DMS 273 (cell line): ENCODE measurements around the gene MSH6.

ENCODE experiments used
- DNase-seq: peaks from one replicate; lab custom pipeline; 2025; ENCODE audit not compliant: unreplicated experiment; lab: John Stamatoyannopoulos, UW

Gene MSH6, protein sequence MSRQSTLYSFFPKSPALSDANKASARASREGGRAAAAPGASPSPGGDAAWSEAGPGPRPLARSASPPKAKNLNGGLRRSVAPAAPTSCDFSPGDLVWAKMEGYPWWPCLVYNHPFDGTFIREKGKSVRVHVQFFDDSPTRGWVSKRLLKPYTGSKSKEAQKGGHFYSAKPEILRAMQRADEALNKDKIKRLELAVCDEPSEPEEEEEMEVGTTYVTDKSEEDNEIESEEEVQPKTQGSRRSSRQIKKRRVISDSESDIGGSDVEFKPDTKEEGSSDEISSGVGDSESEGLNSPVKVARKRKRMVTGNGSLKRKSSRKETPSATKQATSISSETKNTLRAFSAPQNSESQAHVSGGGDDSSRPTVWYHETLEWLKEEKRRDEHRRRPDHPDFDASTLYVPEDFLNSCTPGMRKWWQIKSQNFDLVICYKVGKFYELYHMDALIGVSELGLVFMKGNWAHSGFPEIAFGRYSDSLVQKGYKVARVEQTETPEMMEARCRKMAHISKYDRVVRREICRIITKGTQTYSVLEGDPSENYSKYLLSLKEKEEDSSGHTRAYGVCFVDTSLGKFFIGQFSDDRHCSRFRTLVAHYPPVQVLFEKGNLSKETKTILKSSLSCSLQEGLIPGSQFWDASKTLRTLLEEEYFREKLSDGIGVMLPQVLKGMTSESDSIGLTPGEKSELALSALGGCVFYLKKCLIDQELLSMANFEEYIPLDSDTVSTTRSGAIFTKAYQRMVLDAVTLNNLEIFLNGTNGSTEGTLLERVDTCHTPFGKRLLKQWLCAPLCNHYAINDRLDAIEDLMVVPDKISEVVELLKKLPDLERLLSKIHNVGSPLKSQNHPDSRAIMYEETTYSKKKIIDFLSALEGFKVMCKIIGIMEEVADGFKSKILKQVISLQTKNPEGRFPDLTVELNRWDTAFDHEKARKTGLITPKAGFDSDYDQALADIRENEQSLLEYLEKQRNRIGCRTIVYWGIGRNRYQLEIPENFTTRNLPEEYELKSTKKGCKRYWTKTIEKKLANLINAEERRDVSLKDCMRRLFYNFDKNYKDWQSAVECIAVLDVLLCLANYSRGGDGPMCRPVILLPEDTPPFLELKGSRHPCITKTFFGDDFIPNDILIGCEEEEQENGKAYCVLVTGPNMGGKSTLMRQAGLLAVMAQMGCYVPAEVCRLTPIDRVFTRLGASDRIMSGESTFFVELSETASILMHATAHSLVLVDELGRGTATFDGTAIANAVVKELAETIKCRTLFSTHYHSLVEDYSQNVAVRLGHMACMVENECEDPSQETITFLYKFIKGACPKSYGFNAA (N-terminal part only)

GRCh38 chr2:47782671-47783485 lies at the start of gene MSH6:
Gene MSH6 (plus strand): TSS chr2:47783145. CDS start chr2:47783234, 89 bp downstream.
- DNase-seq: peak; percentile 97

- no peak for DNase-seq
These were observed 47.6 kb upstream of the MSH6 start for GRCh38 chr2:47735136-47735869.

- no peak for DNase-seq
These were observed 47.0 kb upstream of the MSH6 start for GRCh38 chr2:47735912-47736311.

DNA sequence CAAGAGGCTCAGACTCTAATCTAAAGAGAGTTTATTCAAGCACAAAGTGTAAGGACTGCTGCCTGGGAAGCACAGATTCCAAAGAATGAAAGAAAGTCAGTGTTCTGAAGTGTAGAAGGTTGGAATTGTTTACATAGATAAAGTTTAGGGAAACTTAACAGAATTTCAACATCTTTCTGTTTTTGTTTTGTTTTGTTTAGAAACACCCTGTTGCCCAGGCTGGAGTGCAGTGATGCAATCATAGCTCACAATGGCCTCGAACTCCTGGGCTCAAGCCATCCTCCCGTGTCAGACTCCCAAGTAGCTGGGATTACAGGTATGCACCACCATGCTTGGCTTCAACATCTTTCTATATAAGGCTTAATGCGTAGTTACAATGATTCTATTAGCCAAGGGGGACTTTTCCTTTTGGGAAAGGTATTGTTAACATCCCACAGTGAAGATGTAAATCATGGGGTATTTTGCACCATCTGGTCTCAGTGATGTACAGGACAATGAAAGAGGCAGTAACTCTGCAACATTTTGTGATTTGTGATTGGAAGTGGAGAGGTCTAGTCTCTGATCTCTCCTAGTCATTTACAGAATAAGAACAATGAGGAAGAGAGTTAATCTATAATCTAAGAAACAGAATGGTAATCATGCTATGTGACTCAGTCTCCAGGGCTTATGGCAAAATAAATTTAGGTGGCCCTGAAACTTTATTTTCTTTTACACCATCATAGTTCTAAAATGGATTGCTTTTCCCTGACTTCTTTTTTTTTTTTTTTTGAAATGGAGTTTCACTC lies 45.6 kb upstream of the MSH6 start:
- no peak for DNase-seq

DNA sequence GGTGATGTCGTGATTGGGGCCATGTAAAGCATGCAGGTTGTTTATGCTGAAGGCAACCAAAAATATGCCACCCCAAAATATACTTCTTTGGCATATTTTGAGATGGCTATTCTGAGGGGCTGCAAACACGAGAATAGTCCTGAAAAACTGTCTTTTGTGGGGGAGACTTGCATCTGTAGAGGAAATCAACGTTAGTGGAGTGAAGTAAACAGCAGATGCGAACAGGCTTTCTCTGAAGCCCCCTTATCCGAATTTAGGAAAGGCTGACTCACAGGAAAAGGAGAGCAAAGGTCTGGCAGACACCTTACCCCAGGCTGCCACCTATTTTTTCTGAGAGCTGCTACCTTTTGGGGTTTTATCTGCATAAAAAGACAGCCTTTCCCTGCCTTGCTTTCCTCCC lies 44.6 kb upstream of the MSH6 start:
- no peak for DNase-seq

DNA sequence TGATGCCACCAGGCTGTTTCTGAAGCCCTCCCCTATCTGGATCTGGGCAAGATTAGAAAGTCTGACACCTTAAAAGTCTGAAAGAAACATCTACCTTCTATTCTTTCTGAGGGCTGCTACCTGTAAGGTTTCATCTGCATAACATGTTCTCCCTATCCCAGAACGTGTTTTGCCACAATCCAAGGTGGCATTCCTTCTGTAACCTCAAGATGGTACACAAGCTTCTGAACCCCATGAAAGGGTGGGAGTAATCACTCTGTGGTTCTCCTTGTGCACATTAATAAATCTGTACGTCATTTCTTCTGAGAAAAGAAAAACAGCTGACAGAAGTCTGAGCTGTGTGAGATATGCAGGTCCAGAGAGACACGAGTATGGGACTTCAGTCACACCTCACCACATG lies 41.8 kb upstream of the MSH6 start:
- no peak for DNase-seq

- DNase-seq: no peak
These were observed 41.3 kb upstream of the MSH6 start for GRCh38 chr2:47741637-47742036.

DNA sequence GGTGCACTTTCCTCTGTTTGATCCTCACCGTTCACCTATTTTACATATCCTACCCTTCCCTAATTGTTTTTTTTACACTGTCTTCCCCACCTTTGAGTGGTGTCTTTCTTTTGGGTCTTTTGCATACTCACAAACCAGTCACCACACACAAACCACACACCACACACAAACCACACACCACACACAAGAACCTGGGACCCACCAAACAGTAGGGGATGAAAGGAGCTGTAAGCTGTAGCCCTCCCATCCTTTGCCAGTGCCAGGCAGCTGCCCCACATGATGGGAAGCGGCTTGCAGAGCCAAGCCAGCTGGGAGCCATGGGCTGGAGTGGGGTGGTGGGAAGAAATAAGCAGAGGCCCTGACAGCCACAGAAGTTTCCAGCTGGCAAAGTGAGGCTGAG lies 38.9 kb upstream of the MSH6 start:
- DNase-seq: no peak

DNA sequence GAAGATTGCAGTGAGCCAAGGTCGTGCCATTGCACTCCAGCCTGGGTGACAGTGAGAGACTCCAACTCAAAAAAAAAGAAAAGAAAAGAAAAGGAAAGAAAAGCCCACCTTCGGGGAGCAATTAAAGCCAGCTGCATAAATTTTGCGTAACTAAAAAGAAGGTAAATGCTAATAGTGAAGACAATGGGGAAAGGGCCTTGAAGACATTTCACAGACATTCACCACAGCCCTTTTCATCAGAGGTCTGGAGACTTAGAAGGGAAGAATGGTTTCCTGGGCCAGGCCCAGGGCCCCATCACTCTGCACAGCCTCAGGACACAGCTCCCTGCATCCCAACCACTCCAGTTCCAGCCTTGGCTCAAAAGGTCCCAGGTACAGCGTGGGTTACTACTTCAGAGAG lies 35.1 kb upstream of the MSH6 start:
- no peak for DNase-seq

DNA sequence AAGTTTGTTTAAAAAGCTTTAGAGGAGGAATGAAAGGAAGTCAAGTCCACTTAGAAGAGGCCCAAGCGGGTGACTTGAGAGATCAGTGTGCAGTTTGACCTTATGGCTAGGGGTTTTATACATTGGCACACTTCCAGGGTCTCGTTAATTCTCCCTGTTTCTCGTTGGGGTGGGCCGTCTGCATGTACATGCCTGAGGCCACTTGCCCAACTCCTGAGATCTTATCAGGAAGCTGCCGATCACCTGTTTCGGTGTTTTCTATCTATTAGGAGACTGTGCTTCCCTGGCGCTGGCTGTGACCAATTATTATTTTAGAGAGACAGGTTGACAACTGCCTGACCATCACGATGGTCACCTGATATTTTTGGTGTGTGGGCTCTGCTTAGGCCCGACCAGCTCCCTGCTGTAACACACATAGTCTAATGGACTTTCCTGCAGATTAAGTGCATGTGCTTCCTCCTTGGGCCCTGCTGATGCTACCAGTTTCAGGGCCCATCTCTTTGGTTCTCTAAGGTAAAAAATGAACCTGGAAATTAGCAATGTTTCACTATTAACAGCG lies 31.0 kb upstream of the MSH6 start:
- peak; percentile 29 for DNase-seq

DNA sequence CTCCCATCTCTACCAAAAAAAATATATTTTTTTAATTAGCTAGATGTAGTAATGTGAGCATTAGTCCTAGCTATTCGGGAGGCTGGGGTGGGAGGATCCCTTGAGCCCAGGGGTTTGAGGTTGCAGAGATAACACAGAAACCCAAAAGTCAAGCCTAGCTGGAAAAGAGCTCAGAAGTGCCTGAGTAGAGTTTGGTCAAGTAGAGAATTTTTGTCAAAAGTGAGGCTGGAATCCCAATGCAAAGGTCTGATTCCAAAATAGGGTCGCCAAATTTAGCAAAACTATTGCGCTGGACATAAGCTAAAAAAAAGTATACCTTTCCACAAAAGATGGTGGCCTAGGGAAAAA lies 15.5 kb upstream of the MSH6 start:
- no peak for DNase-seq

GRCh38 chr2:47767880-47768609 lies 14.9 kb upstream of the MSH6 start:
- DNase-seq: peak; percentile 75

DNA sequence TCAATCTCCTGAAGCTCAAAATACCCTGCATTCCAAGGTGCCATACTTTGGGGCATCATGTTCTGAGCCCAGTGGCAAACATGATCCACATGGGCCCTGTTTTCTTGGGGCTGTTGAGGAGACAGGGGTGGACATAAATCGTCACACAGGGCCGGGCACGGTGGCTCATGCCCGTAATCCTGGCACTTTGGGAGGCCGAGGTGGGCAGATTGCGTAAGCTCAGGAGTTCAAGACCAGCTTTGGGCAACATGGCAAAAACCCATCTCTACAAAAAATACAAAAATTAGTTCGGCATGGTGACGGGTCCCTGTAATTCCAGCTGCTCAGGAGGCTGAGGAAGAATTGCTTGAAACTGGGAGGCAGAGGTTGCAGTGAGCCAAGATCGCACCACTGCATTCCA lies 13.6 kb upstream of the MSH6 start:
- no peak for DNase-seq

GRCh38 chr2:47771211-47771610 lies 11.7 kb upstream of the MSH6 start:
- DNase-seq: peak; percentile 66

DNA sequence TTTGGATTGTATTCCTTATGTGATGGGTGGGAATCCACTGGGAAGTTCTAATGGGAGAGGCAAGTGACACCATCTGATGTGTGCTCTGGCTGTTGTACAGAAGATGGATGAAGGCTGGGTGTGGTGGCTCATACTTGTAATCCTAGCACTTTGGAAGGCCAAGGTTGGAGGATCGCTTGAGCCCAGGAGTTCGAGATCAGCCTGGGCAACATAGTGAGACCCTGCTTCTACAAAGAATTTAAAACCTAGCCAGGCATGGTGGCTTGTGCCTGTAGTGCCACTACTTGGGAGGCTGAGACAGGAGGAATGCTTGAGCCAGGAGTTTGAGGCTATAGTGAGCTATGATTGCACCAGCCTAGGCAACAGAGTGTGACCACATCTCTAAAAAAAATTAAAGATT lies 10.6 kb upstream of the MSH6 start:
- no peak for DNase-seq

DNA sequence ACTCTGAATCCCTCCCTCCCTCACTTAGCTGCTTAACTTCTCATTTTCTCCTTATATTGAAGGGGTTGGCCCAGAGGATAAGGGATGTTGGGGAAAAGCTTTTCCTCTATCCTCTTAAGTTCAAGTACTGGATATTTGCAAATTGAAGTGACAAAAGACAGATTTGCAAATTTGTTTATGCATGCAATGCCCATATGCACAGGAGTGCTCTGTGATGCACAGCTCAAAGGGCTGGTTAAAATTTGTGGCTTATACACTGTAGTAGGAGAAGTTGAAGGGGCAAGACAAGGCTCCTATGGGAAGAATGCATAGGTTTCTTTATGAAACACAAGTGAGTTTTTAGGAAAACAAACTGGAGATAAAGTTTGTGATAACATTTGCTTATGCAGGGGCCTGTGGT lies 8.4 kb upstream of the MSH6 start:
- DNase-seq: no peak

DNA sequence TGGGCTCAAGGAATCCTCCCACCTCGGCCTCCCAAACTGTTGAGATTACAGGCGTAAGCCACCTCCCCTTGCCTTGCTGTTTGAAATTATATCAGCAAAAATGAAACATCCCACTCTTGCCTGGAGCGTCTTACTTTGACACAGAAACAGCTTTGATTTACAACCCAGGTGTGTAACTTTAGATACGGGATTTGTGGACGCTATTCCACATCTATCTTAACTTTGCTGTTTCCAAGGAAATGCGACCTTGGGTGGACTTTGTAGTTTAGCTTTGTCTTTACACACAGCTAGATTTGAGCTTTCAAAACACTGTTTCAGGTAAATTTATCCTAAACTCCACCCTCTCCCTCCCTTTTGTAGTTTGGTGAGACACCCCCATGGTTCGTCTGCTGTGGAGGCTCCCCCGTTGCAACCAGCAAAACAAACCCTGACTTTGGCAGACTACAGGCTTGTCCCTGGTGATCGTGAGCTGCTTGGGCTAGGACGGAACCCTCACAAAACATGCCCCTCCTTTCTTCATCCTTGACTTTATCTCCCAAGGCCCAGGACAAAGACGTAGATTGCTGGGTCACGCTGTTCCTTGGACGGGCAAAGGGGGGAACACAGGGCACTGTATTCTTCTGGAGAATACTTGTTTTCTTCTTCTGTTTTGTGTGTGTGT lies 5.5 kb upstream of the MSH6 start:
- no peak for DNase-seq
